HUES64 (cell line): ENCODE results near the gene CFDP1.
"Not testable (repeated sequence)": the region's sequence is repeated elsewhere in the genome, so short reads cannot be mapped to it uniquely, and the experiment has no call there.

Experiments
- H3K27ac ChIP-seq: 2 replicates; pipeline ENCODE4 v1.7.0; 2013; ENCODE audit warnings: low read depth, low read length, inconsistent platforms
- H3K27me3 ChIP-seq: 2 replicates; pipeline ENCODE4 v1.6.1; 2013; ENCODE audit warnings: mild to moderate bottlenecking, low read length; ENCODE audit not compliant: insufficient read depth
- H3K36me3 ChIP-seq: 2 replicates; pipeline ENCODE4 v1.6.1; 2013; ENCODE audit warnings: mild to moderate bottlenecking, low read length; ENCODE audit not compliant: insufficient read depth
- H3K4me1 ChIP-seq: 2 replicates; pipeline ENCODE4 v1.6.1; 2013; ENCODE audit warnings: mild to moderate bottlenecking, low read length, moderate library complexity; ENCODE audit not compliant: insufficient read depth
- H3K4me3 ChIP-seq: 2 replicates; pipeline ENCODE4 v1.5.1; 2013; ENCODE audit warnings: mild to moderate bottlenecking, low read length, moderate library complexity
- H3K9ac ChIP-seq: 2 replicates; pipeline ENCODE4 v1.6.1; 2013; ENCODE audit warnings: mild to moderate bottlenecking, low read depth, low read length
- H3K9me3 ChIP-seq: 2 replicates; pipeline ENCODE4 v1.6.1; 2013; ENCODE audit warnings: low read depth, low read length; ENCODE audit not compliant: insufficient read depth
- WGBS: fragments of 150-250, 120-280 bp; methylation state at CpG from one replicate; pipeline ENCODE4 v1.1.7; 2013; ENCODE audit warnings: missing lambda C conversion rate; 5-methylcytosine and 5-hydroxymethylcytosine counted together

Gene CFDP1

GRCh38 chr16:75424105-75424762 lies 9.1 kb downstream of the CFDP1 start:
- not testable (repeated sequence) for H3K9ac ChIP-seq, H3K36me3 ChIP-seq, H3K27me3 ChIP-seq, H3K4me3 ChIP-seq, H3K9me3 ChIP-seq, H3K27ac ChIP-seq
- 87% methylated on average over 18 of the region's 18 CpGs for WGBS
- peaks cover 26% of the 10 kb centered on the region for H3K4me1 ChIP-seq

- Histone ChIP-seq H3K27ac (no peak overlapping the region), H3K4me1 (peaks cover 26% of the 10 kb centered on the region), H3K9me3 (no peaks in the 10 kb centered on the region), H3K9ac (no peak overlapping the region), H3K4me3 (no peak overlapping the region), H3K27me3 (no peaks in the 10 kb centered on the region), H3K36me3 (no peaks in the 10 kb centered on the region)
- WGBS: 71% methylated on average over 4 of the region's 4 CpGs
Observed at GRCh38 chr16:75423723-75424104, 9.6 kb downstream of the CFDP1 start.

GRCh38 chr16:75421820-75422126 lies 11.5 kb downstream of the CFDP1 start:
- no peaks in the 10 kb centered on the region for H3K9me3 ChIP-seq

GRCh38 chr16:75420987-75421819 lies 12.1 kb downstream of the CFDP1 start:
- no peaks in the 10 kb centered on the region for H3K36me3 ChIP-seq
- peak overlapping the region; percentile 65 for H3K27ac ChIP-seq
- no peaks in the 10 kb centered on the region for H3K27me3 ChIP-seq
- H3K9ac ChIP-seq: peak overlapping the region; percentile 48
- WGBS: 50% methylated on average over 8 of the region's 8 CpGs
- H3K9me3 ChIP-seq: no peaks in the 10 kb centered on the region
- H3K4me3 ChIP-seq: peak overlapping the region; percentile 17
- H3K4me1 ChIP-seq: peaks cover 26% of the 10 kb centered on the region

More at GRCh38 chr16:75421820-75422126, 11.5 kb downstream of the CFDP1 start:
- H3K4me3 ChIP-seq: no peak overlapping the region
- H3K9ac ChIP-seq: no peak overlapping the region
- no peaks in the 10 kb centered on the region for H3K27me3 ChIP-seq
- H3K4me1 ChIP-seq: peaks cover 26% of the 10 kb centered on the region
- peak overlapping the region; percentile 65; the same call in 1 of the 2 replicates for H3K27ac ChIP-seq
- WGBS: 97% methylated on average over 1 of the region's 1 CpG
- H3K36me3 ChIP-seq: no peaks in the 10 kb centered on the region

GRCh38 chr16:75416904-75417565 lies 16.3 kb downstream of the CFDP1 start:
- Histone ChIP-seq H3K4me3 (no peak overlapping the region), H3K36me3 (peaks cover 21% of the 10 kb centered on the region), H3K9me3 (no peaks in the 10 kb centered on the region), H3K27ac (no peak overlapping the region), H3K9ac (no peak overlapping the region), H3K4me1 (peaks cover 34% of the 10 kb centered on the region), H3K27me3 (no peaks in the 10 kb centered on the region)
- 82% methylated on average over 1 of the region's 2 CpGs for WGBS

GRCh38 chr16:75415169-75415905 lies 18.0 kb downstream of the CFDP1 start:
- Histone ChIP-seq H3K9me3 (no peaks in the 10 kb centered on the region), H3K4me3 (no peak overlapping the region), H3K9ac (no peak overlapping the region), H3K27me3 (no peaks in the 10 kb centered on the region), H3K4me1 (peaks cover 18% of the 10 kb centered on the region), H3K36me3 (peaks cover 34% of the 10 kb centered on the region), H3K27ac (0 out of 2 replicates have a peak overlapping the region, but pooled peaks have one; percentile 10)
- 84% methylated on average over 4 of the region's 4 CpGs for WGBS

GRCh38 chr16:75413951-75414350 lies 19.4 kb downstream of the CFDP1 start:
- H3K36me3 ChIP-seq: peaks cover 48% of the 10 kb centered on the region
- H3K9ac ChIP-seq: no peak overlapping the region
- no peaks in the 10 kb centered on the region for H3K9me3 ChIP-seq
- H3K27ac ChIP-seq: no peak overlapping the region
- H3K4me3 ChIP-seq: no peak overlapping the region
- H3K27me3 ChIP-seq: no peaks in the 10 kb centered on the region
- peaks cover 8% of the 10 kb centered on the region; the same call in 1 of the 2 replicates for H3K4me1 ChIP-seq
- 100% methylated on average over 2 of the region's 2 CpGs for WGBS

GRCh38 chr16:75406943-75407342 lies 26.4 kb downstream of the CFDP1 start:
- no peaks in the 10 kb centered on the region for H3K9me3 ChIP-seq
- WGBS: 98% methylated on average over 4 of the region's 4 CpGs
- H3K4me3 ChIP-seq: no peak overlapping the region
- no peak overlapping the region for H3K27ac ChIP-seq
- H3K4me1 ChIP-seq: no peaks in the 10 kb centered on the region
- H3K9ac ChIP-seq: no peak overlapping the region
- H3K36me3 ChIP-seq: peaks cover 64% of the 10 kb centered on the region
- H3K27me3 ChIP-seq: no peaks in the 10 kb centered on the region

- Histone ChIP-seq H3K27ac (no peak overlapping the region), H3K36me3 (peaks cover 40% of the 10 kb centered on the region), H3K9me3 (no peaks in the 10 kb centered on the region), H3K27me3 (no peaks in the 10 kb centered on the region), H3K4me1 (no peaks in the 10 kb centered on the region), H3K9ac (no peak overlapping the region), H3K4me3 (no peak overlapping the region)
- WGBS: 53% methylated on average over 3 of the region's 3 CpGs
Observed at GRCh38 chr16:75402821-75403475, 30.4 kb downstream of the CFDP1 start.

GRCh38 chr16:75402159-75402820 lies 31.0 kb downstream of the CFDP1 start:
- H3K36me3 ChIP-seq: peaks cover 34% of the 10 kb centered on the region
- no peaks in the 10 kb centered on the region for H3K4me1 ChIP-seq
- no peaks in the 10 kb centered on the region for H3K27me3 ChIP-seq
- no peaks in the 10 kb centered on the region for H3K9me3 ChIP-seq
- WGBS: no CpG with 5 or more reads among the region's 2 CpGs
- H3K9ac ChIP-seq: no peak overlapping the region
- H3K27ac ChIP-seq: no peak overlapping the region
- no peak overlapping the region for H3K4me3 ChIP-seq
